SK-N-SH (cell line): ENCODE data around the gene EXOC6. TPM values are rescaled to one million over a fixed set of nuclear protein-coding genes. Genes with fewer than 3 reads are reported as not detected.

Experiments used
- CTCF ChIA-PET: fragments of 300-600, 350-600 bp; formaldehyde crosslinking; extraction: SDS; loops from one replicate; lab custom pipeline; 2021; lab: Yijun Ruan, JAX
- POLR2A ChIA-PET: fragments of 350-600 bp; sonication (Branson Sonifier 250); formaldehyde crosslinking; extraction: SDS; loops from one replicate; lab custom pipeline; 2020; ENCODE audit warnings: antibody characterized with exemption, inconsistent platforms; lab: Yijun Ruan, JAX
- DNase-seq: peaks from one replicate; pipeline ENCODE4 v3.0.0; 2012
- H2AFZ ChIP-seq: fragments of 200-600 bp; sonication (generic); 2 replicates; pipeline ENCODE4 v1.8.1; 2016; ENCODE audit warnings: antibody characterized with exemption, mild to moderate bottlenecking, low read depth
- H3F3A ChIP-seq: fragments of 200-600 bp; sonication (generic); replicated peaks from 2 replicates; pipeline ENCODE3; 2016; ENCODE audit warnings: antibody characterized with exemption, mild to moderate bottlenecking; ENCODE audit not compliant: insufficient read depth
- H3K27ac ChIP-seq, 2 experiments: fragments of 200-500 bp in 1 of 2; fragments of 200-600 bp in 1 of 2; sonication (Bioruptor generic) in 1 of 2; sonication (generic), shearing (Covaris generic) in 1 of 2; 2 replicates each; pipeline versions ENCODE4 v1.5.1 to v1.6.1; 2014 to 2016; ENCODE audit warnings: low read depth in 2 of 2, inconsistent platforms in 1 of 2, low read length in 1 of 2, mild to moderate bottlenecking in 1 of 2, mixed read lengths in 1 of 2
- H3K27me3 ChIP-seq: fragments of 200-600 bp; sonication (generic), shearing (Covaris generic); 2 replicates; pipeline ENCODE4 v1.6.1; 2016; ENCODE audit warnings: mixed run types; ENCODE audit not compliant: insufficient read depth
- H3K36me3 ChIP-seq, 2 experiments: fragments of 200-500 bp in 1 of 2; fragments of 200-600 bp in 1 of 2; sonication (Bioruptor generic) in 1 of 2; sonication (generic) in 1 of 2; replicated peaks in 1 of 2; 2 replicates each; pipeline versions ENCODE3 to v1.5.1; 2014 to 2016; ENCODE audit warnings: low read length in 1 of 2, mild to moderate bottlenecking in 1 of 2; ENCODE audit not compliant: insufficient read depth in 2 of 2, control insufficient read depth in 1 of 2
- H3K4me1 ChIP-seq, 2 experiments: fragments of 200-500 bp in 1 of 2; fragments of 200-600 bp in 1 of 2; sonication (Bioruptor generic) in 1 of 2; sonication (generic), shearing (Covaris generic) in 1 of 2; 2 replicates each; pipeline versions ENCODE4 v1.5.1 to v1.6.1; 2014 to 2016; ENCODE audit warnings: low read depth in 1 of 2, low read length in 1 of 2, mixed run types in 1 of 2; ENCODE audit not compliant: insufficient read depth in 2 of 2, control insufficient read depth in 1 of 2
- H3K4me2 ChIP-seq: fragments of 200-600 bp; sonication (generic), shearing (Covaris generic); 2 replicates; pipeline ENCODE4 v1.6.1; 2017; ENCODE audit warnings: mixed run types
- H3K4me3 ChIP-seq, 2 experiments: fragments of 200-500 bp in 1 of 2; fragments of 200-600 bp in 1 of 2; sonication (Bioruptor generic) in 1 of 2; sonication (generic), shearing (Covaris generic) in 1 of 2; 2 replicates each; pipeline versions ENCODE4 v1.5.1 to v1.8.1; 2014 to 2016; ENCODE audit warnings: low read depth in 2 of 2, inconsistent platforms in 1 of 2, low read length in 1 of 2, mild to moderate bottlenecking in 1 of 2, mixed read lengths in 1 of 2, moderate library complexity in 1 of 2
- H3K79me2 ChIP-seq: fragments of 200-600 bp; sonication (generic); 2 replicates; pipeline ENCODE4 v1.8.1; 2017; ENCODE audit warnings: mild to moderate bottlenecking; ENCODE audit not compliant: insufficient read depth
- H3K9ac ChIP-seq: fragments of 200-600 bp; sonication (generic); 2 replicates; pipeline ENCODE4 v1.6.1; 2017; ENCODE audit warnings: mixed run types
- H3K9me2 ChIP-seq: fragments of 200-600 bp; sonication (generic); 2 replicates; pipeline ENCODE4 v1.6.1; 2017; ENCODE audit warnings: mixed run types
- H3K9me3 ChIP-seq: fragments of 200-600 bp; sonication (generic); 2 replicates; pipeline ENCODE4 v1.6.1; 2017; ENCODE audit warnings: mixed run types, mild to moderate bottlenecking, moderate library complexity
- H4K20me1 ChIP-seq: fragments of 200-600 bp; sonication (generic); 2 replicates; pipeline ENCODE4 v1.6.1; 2017; ENCODE audit warnings: mild to moderate bottlenecking, mixed run types; ENCODE audit not compliant: insufficient read depth
- CTCF ChIP-seq: fragments of 200-600 bp; sonication (generic); IDR thresholded peaks from 2 replicates; pipeline ENCODE4 v1.6.1; 2017; ENCODE audit warnings: antibody characterized with exemption, mild to moderate bottlenecking, moderate library complexity
- ELF1 ChIP-seq: IDR thresholded peaks from 2 replicates; pipeline ENCODE4 v1.4.0; 2012
- EP300 ChIP-seq, 2 experiments: IDR thresholded peaks; 2 replicates each; pipeline versions ENCODE4 v1.4.0 to v1.6.1; 2012; ENCODE audit warnings: borderline replicate concordance in 1 of 2, low read depth in 1 of 2, low read length in 1 of 2
- FOXJ3 ChIP-seq: sonication (generic); formaldehyde crosslinking; IDR thresholded peaks from 2 replicates; pipeline ENCODE4 v1.5.1; 2020; ENCODE audit warnings: mild to moderate bottlenecking, missing genetic modification reagents
- GABPA ChIP-seq: IDR thresholded peaks from 2 replicates; pipeline ENCODE4 v1.4.0; 2012; ENCODE audit warnings: low read depth, mild to moderate bottlenecking
- IRF3 ChIP-seq: fragments of 150-350 bp; IDR thresholded peaks from 2 replicates; pipeline ENCODE4 v1.6.1; 2016; ENCODE audit warnings: mild to moderate bottlenecking, low read depth, low read length
- JUND ChIP-seq: IDR thresholded peaks from 2 replicates; pipeline ENCODE4 v1.4.0; 2012
- MEF2A ChIP-seq: IDR thresholded peaks from 2 replicates; pipeline ENCODE4 v1.4.0; 2012; ENCODE audit warnings: low read depth, borderline replicate concordance
- MXI1 ChIP-seq: IDR thresholded peaks from 2 replicates; pipeline ENCODE4 v1.6.1; 2012; ENCODE audit warnings: mild to moderate bottlenecking, low read depth, low read length, improper control_type of control experiment
- PBX3 ChIP-seq: IDR thresholded peaks from 2 replicates; pipeline ENCODE4; 2012
- POLR2AphosphoS5 ChIP-seq: IDR thresholded peaks from 2 replicates; pipeline ENCODE4 v1.6.1; 2012; ENCODE audit warnings: low read depth, low read length
- RAD21 ChIP-seq: IDR thresholded peaks from 2 replicates; pipeline ENCODE4 v1.6.1; 2012; ENCODE audit warnings: mild to moderate bottlenecking, low read length
- REST ChIP-seq: IDR thresholded peaks from 2 replicates; pipeline ENCODE4 v1.6.1; 2012; ENCODE audit warnings: mild to moderate bottlenecking, low read depth, low read length, moderate library complexity
- RFX5 ChIP-seq: IDR thresholded peaks from 2 replicates; pipeline ENCODE4 v1.6.1; 2012; ENCODE audit warnings: mild to moderate bottlenecking, improper control_type of control experiment, low read length
- SIN3A ChIP-seq: IDR thresholded peaks from 2 replicates; pipeline ENCODE4 v1.6.1; 2012; ENCODE audit warnings: low read depth, mild to moderate bottlenecking, low read length, moderate library complexity, borderline replicate concordance
- USF1 ChIP-seq: IDR thresholded peaks from 2 replicates; pipeline ENCODE4 v1.4.0; 2012; ENCODE audit warnings: low read depth, borderline replicate concordance
- ZBTB33 ChIP-seq: IDR thresholded peaks from 2 replicates; pipeline ENCODE4 v1.4.0; 2012; ENCODE audit warnings: low read depth, borderline replicate concordance
- WGBS: methylation state at CpG from one replicate; pipeline ENCODE4 v1.1.6; 2017; ENCODE audit warnings: low lambda C conversion rate; 5-methylcytosine and 5-hydroxymethylcytosine counted together
- polyA plus RNA-seq, 3 experiments: library from polyadenylated mRNA; depleted of rRNA; stranded (reverse); fragments of >200 nt; gene quantifications; 2 replicates each; pipeline ENCODE4 v1.2.3, GENCODE V29; 2012

EXOC6 gene
- polyA plus RNA-seq, 1 of the 3 experiments (the other 2 are of a cell fraction) = 2.3 TPM

GRCh38 chr10:92846344-92846743 lies 2.0 kb upstream of the EXOC6 start (continued):
- TF ChIP-seq POLR2AphosphoS5 (no peak), EP300 (IDR thresholded peaks at IDR 0.05; ENCODE audit: borderline replicate concordance in 1 of 2, low read depth in 1 of 2, low read length in 1 of 2) (no peak), RFX5 (no peak), CTCF (no peak), USF1 (no peak)

- no peaks in the 10 kb centered on the region for H3K9me3 ChIP-seq
- TF ChIP-seq RFX5 = no peak
- TF ChIP-seq EP300 (IDR thresholded peaks at IDR 0.05; ENCODE audit: borderline replicate concordance in 1 of 2, low read depth in 1 of 2, low read length in 1 of 2) = no peak
- no peak for TF ChIP-seq IRF3
- no peak for TF ChIP-seq SIN3A
- TF ChIP-seq REST = no peak
- TF ChIP-seq MXI1 = no peak
- no peak for TF ChIP-seq JUND
- TF ChIP-seq GABPA = no peak
- no peak for TF ChIP-seq CTCF
- TF ChIP-seq RAD21 = no peak
- TF ChIP-seq PBX3 = no peak
- TF ChIP-seq MEF2A = no peak
- no peak for TF ChIP-seq ELF1
- no peak for TF ChIP-seq FOXJ3 (CRISPR knock-in tag)
- TF ChIP-seq ZBTB33 = no peak
- H3K36me3 ChIP-seq = no peaks in the 10 kb centered on the region
- H3K9me2 ChIP-seq = no peaks in the 10 kb centered on the region
- no peak overlapping the region for H3K27ac ChIP-seq
- H3K79me2 ChIP-seq = peaks cover 4% of the 10 kb centered on the region; the same call in 1 of the 2 replicates
- no peak overlapping the region for H3K9ac ChIP-seq
- H3F3A ChIP-seq = peaks cover 5% of the 10 kb centered on the region
- POLR2A ChIA-PET = no interaction called here
- H3K4me3 ChIP-seq = no peak overlapping the region
- WGBS = 75% methylated on average over 2 of the region's 2 CpGs
- DNase-seq = no peak
- H3K27me3 ChIP-seq = no peaks in the 10 kb centered on the region
- CTCF ChIA-PET = interaction anchor here (0.8 to 1.5 kb wide), 5 partner anchors 32 to 50 kb away, joined by 3 to 4 read pairs (median 3); no protein-coding TSS in a partner anchor
- no peak overlapping the region for H2AFZ ChIP-seq
- H3K4me1 ChIP-seq = no peaks in the 10 kb centered on the region; a peak in 2 of 4 replicates
- H4K20me1 ChIP-seq = no peaks in the 10 kb centered on the region
- no peak overlapping the region for H3K4me2 ChIP-seq
Measured at GRCh38 chr10:92846854-92847201, 1.5 kb upstream of the EXOC6 start.
